HG03175 (cell line): Measurements from ENCODE around the gene KIRREL2.

Source experiments
- ATAC-seq: cut with Tn5 transposase; IDR thresholded peaks from one replicate; pipeline ENCODE4 v1.9.1; 2021; ENCODE audit warnings: mild to moderate bottlenecking, moderate library complexity; ENCODE audit not compliant: unreplicated experiment

KIRREL2 gene

DNA sequence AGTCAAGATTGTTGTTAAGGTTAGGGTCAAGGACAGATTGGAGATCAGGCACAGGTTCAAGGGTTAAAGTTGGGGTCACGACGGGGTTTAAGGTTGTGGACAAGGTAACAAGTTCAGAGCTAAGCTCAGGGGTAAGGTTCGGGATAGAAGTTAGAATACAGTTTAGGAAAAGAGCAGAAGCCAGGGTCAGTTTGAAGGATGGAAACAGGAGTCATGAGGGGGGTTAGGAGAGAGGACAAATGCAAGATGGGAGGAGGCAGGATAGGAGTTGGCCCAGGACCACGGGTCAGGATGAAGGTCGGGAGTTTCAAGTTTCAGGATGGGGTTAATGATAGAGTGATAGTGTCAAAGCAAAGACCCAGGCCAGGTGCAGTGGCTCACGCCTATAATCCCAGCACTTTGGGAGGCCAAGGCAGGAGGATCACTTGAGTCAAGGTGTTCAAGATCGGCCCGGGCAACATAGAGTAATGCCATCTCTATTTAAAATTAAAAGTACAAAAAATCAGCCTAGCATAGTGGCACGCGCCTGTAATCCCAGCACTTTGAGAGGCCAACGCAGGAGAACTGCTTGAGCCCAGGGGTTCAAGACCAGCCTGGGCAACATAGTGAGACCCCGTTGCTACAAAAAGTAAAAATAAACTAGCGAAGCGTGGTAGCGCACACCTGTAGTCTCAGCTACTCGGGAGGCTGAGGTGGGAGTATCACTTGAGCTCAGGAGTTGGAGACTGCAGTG is 12.1 kb upstream of the KIRREL2 start:
- ATAC-seq, result no peak

DNA sequence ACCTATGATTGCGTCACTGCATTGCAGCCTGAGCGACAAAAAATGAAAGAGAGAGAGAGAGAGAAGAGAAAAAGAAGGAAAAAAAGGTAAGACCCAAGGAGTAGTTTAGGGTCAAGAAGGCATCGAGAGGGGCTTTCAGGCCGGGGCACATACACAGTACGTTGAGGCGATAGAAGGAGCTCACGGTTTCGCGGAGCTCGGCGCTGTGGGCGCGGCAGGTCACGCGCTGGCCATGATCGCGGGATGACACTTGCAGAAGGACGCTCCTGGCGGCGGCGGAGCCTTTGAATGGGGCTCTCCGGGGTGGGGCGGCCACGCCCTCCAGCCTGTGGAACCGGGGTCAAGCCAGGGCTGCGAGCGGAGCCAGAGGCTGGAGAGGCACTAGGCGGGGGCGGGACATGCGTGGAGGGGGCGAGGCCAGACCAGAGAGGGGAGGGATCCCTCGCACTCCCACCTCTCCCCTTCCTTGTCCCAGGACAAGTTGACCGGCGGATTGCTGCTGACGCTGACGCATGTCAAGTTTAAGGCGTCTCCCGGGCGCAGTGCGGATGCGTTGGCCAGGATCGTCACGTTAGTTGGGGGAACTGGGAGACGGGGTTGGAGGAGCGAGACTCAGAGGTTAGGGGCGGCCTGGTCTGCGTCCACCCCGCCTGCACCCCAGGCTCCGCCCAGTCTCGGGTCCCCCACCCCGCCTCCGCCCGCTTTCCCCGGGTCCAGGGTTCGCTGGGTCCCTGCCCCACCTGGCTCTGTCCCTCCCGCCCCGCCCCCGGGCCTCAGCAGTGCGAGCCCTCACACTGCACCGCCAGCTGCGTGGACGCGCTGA is 11.3 kb upstream of the KIRREL2 start:
- ATAC-seq, result no peak

DNA sequence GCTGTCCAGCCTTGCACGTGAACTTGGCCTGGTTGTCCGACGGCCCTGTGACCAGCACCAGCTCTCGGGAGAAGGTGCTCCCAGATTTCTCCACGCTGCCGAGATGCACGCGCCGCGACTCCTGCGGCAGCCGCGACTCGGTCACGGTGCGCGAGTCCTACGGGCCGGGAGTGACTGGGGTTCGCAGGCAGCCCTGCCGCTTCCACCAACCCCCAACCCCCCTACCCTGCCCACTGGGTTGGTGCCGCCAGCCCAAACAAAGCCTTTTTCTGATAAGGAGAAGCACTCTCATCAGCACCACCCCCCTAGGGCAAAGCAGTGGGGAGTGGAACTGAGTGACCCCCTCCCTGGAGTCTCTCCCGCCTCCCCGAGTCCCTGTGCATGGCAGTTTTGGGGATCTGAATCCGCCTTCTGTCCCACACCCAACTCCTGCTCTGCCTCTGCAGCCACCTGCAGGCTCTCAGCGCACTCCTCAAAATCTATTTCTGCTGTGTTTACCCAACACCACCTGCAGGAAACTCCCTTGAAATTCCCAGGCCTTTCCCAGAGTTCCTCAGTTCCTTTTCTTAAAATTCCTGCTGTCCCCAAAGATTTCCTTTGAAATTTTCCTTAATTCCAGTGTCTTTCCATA is 10.6 kb upstream of the KIRREL2 start:
- ATAC-seq, result no peak

DNA sequence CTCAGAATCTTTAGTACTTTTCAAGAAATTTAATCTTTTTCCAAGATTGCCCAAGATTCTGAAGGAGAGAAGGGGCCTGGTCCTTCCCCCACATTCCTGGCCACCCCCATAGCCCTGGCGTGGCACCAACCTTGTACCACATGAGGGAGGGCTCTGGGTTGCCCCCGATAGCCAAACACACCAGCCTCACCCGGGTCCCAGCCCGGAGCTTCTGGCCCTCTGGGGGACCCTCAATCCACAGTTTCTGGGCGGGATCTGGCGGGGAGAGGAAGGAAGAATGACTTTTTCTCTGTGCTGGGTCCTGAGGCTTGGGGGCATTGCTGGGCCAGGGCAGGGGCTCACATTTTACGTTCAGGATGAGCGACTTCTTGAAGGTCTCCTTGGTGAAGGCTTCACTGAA is 8.8 kb upstream of the KIRREL2 start:
- ATAC-seq, result no peak

GRCh38 chr19:35848486-35848885 is 8.2 kb upstream of the KIRREL2 start:
- no peak for ATAC-seq

GRCh38 chr19:35848919-35849505 is 7.7 kb upstream of the KIRREL2 start:
- ATAC-seq, result no peak

DNA sequence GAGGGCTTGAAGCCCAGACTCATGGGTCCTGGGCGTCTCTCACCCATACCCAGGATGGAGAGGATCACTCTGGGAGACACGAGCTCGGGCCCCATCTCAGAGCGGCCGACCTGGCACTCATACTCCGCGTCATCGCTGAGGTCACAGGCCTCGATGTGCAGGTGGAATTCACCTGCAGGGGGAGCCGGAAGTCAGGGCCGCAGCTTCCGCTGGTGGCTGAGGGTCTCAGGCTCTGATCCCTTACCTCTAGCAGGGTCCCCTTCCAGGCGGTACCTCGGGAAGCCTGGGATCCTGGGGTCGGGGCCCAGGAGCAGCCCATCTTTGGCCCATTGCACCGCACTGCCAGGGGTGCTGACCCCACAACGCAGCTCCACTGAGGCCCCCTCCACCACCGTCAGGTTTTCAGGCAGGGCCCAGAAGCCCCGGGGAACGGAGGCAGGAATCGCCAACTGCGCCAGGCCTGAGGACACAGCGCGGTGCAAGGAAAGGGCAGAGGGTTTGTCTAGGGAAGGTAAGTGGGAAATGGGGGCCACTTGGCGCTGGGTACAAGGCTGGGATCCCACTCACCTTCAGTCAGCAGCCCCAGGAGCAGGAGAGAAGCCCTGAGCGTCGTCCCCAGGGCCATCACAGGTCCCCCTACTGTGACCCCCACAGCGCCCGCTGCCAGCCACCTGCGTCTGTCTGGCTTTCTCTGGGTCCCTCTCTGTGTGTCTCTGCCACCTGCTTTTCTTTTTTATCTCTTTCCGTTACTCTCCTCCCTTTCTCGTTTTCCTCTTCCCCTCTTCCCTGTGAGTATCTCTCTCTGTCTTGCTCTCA is 5.3 kb upstream of the KIRREL2 start:
- ATAC-seq, result no peak

- ATAC-seq, result no peak
Measured at GRCh38 chr19:35852029-35852780, 4.5 kb upstream of the KIRREL2 start, which contains the start of gene NPHS1. Gene NPHS1 (minus strand): TSS chr19:35852504. CDS start chr19:35851837, 667 bp downstream.

- no peak for ATAC-seq
Measured at GRCh38 chr19:35853038-35853756, 3.5 kb upstream of the KIRREL2 start.

DNA sequence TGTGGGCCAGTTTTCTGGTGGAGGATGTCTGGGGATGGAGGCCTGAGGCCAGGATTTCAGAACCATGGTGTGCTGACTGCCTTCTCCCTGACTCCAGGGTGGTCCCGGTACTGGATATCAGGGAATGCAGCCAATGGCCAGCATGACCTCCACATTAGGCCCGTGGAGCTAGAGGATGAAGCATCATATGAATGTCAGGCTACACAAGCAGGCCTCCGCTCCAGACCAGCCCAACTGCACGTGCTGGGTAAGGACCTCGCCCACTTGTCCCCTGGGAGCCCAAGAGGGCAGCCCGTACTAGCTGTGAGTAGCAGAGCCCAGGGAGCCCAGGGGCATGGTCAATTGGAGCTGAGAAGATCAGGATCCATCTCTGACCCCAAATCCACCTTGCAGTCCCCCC is 1.6 kb downstream of the KIRREL2 start:
- ATAC-seq, result no peak

DNA sequence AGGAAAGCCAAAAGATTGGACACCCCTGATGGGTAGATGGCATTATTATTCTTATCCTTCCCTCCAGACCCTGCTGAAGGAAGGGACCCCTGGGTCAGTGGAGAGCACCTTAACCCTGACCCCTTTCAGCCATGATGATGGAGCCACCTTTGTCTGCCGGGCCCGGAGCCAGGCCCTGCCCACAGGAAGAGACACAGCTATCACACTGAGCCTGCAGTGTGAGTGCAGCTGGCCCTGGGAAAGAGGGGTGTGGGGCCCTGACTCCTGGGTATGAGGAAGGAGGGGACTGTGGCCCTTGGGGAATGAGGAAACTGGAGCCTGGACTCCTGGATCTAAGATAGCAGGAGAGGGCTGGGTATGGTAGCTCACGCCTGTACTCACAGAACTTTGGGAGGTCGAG is 2.7 kb downstream of the KIRREL2 start:
- ATAC-seq, result no peak

GRCh38 chr19:35860436-35860817 is 3.7 kb downstream of the KIRREL2 start:
- no peak for ATAC-seq

GRCh38 chr19:35860818-35861639 is 4.3 kb downstream of the KIRREL2 start:
- no peak for ATAC-seq

DNA sequence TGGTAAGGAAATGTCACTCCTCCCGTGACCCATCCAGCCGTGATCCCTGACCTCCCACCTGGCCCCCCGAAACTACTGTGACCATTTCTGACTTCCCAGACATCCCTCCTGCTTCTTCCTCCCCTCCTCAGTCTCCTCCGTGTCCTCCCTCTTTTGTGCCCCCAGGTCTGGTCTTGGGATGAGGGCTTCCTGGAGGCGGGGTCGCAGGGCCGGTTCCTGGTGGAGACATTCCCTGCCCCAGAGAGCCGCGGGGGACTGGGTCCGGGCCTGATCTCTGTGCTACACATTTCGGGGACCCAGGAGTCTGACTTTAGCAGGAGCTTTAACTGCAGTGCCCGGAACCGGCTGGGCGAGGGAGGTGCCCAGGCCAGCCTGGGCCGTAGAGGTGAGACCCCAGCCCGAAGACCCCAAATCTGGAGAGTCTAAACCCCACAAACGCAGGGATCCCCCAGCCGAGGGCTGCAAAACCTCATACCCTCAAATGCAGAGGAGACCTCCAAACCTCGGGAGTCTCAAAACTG is 5.0 kb downstream of the KIRREL2 start:
- no peak for ATAC-seq

DNA sequence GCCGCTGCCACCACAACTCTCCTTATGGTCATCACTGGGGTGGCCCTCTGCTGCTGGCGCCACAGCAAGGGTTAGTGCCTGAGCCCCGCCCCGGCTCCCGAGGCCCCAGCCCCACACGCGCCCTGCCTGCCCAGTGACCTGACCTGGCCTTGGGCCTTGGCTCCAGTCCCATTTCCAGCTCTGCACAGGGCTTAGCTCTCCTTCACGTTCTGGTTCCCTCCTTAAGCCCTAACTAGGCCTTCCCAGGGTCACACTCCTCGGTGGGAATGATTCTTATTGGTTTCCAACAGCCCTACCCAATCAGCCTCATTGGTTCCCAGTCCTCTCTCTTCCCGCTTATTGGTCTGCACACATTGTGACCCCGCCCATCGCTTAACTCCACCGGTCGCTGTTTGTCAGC is 5.8 kb downstream of the KIRREL2 start:
- ATAC-seq, result no peak

GRCh38 chr19:35863018-35863417 is 6.3 kb downstream of the KIRREL2 start:
- ATAC-seq, result no peak

DNA sequence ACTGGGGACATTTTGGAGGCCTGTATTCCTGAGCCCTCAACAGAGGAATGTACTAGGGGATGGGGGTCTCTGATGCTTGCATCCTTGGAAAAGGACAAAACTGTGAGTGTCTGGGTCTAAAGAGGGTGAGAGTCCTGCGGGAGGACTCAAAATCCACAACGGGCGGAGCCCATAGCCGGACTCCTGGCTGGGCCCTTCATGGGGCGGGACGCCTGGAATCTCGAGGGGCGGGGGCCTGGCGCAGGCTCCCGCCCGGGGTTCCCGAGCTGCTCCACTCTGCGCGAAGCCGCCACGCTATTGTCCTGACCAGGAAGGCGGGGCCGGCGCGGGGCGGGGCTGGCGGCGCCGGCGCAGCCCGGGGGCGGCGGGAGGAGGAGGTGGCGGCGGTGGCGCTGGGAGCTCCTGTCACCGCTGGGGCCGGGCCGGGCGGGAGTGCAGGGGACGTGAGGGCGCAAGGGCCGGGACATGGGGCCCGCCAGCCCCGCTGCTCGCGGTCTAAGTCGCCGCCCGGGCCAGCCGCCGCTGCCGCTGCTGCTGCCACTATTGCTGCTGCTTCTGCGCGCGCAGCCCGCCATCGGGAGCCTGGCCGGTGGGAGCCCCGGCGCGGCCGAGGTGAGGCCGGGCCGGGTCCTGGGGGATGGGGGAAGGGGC is 11.6 kb downstream of the KIRREL2 start, which contains the start of gene APLP1:
Gene APLP1 (plus strand): TSS at position 403 of the 651 bp plus-strand sequence. CDS start 63 bp downstream, at position 466.
- no peak for ATAC-seq
